Fibroblast of gingiva (primary cell): ENCODE results near the gene CAMTA1.
A peak's percentile ranks its signal among the peaks of the same experiment; 100 is the strongest.
"Not testable (repeated sequence)": the region's sequence is repeated elsewhere in the genome, so short reads cannot be mapped to it uniquely, and the experiment has no call there.

Experiments
- DNase-seq: peaks from one replicate; pipeline ENCODE4 v3.0.0-alpha.2; 2011; ENCODE audit warnings: low read depth

The CAMTA1 gene

DNA sequence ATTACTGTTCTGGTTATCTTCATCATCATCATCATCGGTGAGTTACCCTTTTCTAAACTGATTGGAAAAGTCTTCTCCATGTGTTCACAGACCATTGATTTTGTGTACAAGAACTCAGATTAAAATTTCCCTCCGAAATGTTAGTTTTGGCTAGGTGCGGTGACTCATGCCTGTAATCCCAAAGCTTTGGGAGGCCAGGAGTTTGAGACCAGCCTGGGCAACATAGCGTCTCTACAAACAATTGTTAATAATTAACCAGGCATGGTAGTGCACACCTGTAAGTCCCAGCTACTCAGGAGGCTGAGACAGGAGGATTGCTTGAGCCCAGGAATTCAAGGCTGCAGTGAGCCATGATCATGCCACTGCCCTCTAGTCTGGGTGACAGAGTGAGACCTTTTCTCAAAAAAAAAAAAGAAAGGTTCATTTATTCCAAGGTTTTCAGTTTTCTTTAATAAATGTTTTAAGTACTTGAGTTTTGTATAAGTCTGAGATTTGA is 992.9 kb downstream of the CAMTA1 start:
- no peak for DNase-seq

GRCh38 chr1:7780976-7781375 is 995.7 kb downstream of the CAMTA1 start:
- no peak for DNase-seq

DNA sequence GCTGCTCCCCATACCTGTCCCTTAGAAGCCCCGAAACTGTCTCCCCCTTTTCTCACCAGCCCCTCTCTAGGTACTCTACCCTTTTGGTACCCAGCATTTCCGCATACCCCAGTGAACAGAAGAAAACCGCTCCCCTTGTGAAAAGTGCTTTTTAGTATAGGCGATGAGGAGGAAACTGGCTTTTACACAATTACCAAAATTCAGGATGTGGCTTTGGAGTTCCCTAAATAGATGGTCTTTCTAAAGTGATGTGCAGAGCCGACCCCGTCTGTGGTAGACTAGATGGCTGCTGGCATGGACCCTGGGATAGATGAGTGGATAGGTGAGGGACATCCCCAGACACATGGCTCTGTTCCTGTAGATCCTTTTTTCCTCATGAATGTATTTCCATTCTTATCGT is 996.2 kb downstream of the CAMTA1 start:
- DNase-seq: no peak

DNA sequence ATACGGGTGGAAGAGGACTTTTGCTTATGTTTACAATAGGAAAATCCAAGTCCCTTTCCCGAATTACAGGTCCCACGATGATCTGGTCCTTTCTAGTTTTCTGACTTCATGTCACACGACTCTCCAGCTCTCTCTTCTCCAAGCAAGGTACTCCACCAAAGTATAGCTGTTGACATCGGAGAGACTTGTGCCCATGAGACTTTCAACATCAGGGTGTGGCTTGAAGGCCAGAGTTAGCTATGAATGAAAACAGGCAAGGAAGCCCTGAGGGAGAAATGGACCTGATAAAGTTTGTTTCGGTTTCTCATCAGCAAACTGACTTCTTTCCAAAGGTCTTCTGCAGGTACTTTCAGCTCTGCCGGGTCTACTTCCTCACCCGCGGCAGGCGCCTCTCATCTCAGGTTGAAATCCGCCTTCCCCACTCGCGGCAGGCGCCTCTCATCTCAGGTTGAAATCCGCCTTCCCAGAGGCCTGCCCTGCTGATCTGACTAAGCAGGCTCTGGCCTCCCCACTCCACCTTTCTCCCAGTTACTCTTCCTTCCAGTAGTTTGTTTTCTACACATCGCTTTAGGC is 996.8 kb downstream of the CAMTA1 start:
- no peak for DNase-seq

DNA sequence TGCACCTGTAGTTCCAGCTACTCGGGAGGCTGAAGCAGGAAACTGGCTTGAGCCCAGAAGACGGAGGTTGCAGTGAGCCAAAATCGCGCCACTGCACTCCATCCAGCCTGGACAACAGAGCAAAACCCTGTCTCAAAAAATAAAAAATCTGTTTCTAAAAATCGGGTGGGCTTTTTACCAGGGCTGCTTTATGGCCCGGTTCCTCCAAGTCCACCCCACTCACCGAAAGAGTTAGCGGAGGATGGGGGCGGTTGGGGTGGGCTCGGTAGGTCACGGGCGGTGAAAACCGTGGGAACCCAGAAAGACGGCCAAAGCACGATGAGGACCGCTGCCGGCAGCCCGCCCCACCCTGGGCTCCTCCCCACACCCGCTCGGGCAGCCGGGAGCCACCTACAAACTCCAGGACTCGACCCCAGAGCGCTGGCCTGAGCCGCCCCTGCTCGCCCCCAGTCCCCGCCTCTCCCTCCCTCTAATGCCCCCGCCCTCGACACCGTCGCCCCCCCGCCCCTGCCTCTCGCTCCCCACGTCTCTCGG is 998.0 kb downstream of the CAMTA1 start:
- DNase-seq: peak; percentile 16

DNA sequence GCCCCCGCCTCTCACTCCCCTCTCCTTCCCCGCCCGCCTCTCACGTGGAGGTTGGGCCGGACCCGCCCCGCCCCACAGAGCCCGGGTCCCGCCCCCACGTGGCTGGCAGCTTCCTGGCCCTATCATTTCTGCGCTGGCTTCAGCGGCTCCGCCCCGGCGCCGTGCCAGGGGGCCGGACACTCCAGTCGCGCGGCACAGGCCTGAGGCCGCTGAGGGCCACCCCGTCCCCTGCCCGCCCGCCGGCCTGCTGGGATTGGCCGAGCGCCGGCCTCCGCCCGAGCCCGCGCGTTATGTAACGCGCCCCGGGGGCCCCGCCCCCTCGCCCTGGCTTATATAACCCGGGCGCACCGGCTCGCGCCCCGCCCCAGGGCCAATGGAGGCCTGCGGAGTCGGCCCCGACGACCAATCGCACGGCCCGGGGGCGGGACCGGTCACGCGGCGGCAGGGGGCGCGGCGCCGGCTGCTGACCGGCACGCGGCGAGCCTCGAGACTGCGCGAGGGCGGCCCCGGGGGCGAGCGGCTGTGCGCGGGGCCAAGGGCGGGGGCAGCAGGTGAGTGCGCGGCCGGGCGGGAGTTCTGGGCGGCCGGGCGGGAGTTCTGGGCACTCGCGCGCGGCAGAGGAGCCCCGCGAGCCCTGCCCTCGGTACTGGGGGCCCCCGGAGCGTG is 998.7 kb downstream of the CAMTA1 start, which contains the start of gene PER3:
Gene PER3, plus strand, starts transcription at position 466 of the 666 bp plus-strand sequence. CDS start 587 bp downstream, outside the sequence.
- peak; percentile 94 for DNase-seq

DNA sequence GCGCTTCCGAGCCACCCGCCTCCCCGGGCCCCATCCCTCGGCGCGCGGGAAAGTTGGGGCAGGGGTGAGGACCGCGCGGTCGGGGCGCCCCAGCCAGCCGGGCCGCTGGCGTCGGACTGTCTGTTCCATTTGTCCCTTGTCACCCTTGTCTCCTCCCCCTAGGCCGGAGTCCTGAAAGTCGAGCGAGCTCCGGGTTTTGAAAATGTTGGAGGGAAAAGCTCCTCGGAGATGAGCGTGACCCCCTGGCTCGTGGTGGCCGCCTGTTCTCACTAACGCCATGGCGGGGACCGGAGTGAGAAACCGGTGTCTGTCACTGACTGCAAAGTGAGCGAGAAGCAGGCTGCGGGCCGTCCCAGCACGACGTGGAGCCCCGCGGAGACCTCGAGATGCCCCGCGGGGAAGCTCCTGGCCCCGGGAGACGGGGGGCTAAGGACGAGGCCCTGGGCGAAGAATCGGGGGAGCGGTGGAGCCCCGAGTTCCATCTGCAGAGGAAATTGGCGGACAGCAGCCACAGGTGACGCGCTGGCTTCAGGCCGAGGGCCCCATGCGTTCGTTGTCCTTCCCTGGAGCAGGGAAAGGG is 999.3 kb downstream of the CAMTA1 start:
- no peak for DNase-seq

DNA sequence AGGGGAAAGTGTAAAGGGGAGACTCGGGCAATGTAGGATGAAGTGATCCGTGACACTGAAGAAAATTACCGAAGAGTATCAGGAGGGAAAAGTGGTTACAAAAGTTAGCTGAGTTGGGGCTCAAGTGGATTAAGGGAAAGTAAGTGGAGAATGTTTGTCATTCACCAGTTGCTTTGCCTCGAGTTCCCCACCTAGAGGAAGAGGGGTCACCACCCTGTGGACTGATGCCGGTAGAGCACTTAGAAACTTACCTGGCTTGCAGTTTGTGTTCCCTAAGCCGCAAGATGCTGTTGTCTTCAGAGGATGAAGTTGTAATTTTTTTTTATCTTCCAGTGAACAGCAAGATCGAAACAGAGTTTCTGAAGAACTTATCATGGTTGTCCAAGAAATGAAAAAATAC is 999.9 kb downstream of the CAMTA1 start:
- DNase-seq: no peak

- DNase-seq: no peak
These were observed 1001.5 kb downstream of the CAMTA1 start for GRCh38 chr1:7786795-7787194.

DNA sequence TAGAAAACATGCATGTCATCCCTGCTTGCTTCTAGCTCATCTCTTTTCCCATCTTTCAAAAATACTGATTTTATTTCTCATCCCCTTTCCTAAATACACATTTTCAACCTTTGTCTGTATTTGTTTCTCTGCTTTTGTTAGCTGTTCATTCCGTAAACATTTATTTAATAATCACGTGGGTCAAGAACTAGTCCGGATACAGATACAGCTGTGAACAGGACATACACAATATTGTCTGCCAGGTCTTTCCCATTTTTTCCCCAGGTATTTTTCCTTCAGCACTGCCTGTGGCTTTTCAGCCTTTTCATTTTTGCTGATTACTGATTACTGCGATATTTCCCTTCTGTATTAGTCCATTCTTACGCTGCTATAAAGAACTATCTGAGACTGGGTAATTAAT is 1004.6 kb downstream of the CAMTA1 start:
- no peak for DNase-seq

DNA sequence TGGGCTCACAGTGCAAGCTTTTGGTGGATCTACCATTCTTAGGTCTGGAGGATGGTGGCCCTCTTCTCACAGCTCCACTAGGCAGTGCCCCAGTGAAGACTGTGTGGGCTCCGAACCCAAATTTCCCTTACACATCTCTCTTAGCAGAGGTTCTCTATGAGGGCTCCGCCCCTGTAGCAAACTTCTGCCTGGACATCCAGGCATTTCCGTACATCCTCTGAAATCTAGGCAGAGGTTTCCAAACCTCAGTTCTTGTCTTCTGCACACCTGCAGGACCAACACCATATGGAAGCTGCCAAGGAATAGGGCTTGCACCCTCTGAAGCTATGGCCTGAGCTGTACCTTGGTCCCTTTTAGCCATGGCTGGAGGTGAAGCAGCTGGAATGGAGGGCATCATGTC is 1005.8 kb downstream of the CAMTA1 start:
- DNase-seq: not testable (repeated sequence)

DNA sequence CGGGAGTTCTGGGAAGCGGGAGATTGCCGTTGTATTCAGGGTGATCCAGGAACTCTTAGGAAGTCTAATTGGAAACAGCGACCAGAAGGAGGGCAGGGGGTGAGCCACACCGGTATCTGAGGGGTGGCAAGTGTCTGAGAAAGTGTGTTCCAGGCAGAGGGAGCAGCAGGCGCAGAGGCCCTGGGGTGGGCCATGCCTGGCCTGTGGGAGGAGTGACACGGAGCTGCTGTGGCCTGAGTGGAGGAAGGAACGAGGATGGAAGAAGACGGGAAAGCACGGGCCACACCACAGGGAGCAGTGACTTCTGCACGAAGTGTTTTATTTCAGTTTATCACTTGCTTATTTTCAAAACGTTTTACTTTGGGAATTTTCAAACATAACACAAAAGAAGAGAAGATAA is 1010.2 kb downstream of the CAMTA1 start:
- DNase-seq: no peak

- no peak for DNase-seq
These were observed 1020.2 kb downstream of the CAMTA1 start for GRCh38 chr1:7805460-7805859.

- peak; percentile 47 for DNase-seq
These were observed 1023.1 kb downstream of the CAMTA1 start for GRCh38 chr1:7808253-7808844.

GRCh38 chr1:7809742-7810141 is 1024.5 kb downstream of the CAMTA1 start:
- no peak for DNase-seq

DNA sequence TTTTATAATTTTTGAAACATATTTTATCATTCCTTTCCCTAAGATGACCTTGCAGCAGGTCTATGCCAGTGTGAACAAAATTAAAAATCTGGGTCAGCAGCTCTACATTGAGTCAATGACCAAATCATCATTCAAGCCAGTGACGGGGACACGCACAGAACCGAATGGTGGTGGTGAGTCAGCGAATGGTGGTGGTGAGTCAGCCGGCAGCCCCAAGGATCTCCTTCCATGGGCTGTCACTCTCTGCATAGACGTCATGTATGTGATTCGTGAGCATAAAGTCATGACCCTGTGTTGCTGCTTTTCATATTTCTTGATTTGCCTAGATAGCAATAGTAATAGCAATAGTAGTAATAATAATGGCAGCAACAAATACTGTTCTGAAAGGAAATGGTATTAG is 1025.1 kb downstream of the CAMTA1 start:
- DNase-seq: peak; percentile 78

DNA sequence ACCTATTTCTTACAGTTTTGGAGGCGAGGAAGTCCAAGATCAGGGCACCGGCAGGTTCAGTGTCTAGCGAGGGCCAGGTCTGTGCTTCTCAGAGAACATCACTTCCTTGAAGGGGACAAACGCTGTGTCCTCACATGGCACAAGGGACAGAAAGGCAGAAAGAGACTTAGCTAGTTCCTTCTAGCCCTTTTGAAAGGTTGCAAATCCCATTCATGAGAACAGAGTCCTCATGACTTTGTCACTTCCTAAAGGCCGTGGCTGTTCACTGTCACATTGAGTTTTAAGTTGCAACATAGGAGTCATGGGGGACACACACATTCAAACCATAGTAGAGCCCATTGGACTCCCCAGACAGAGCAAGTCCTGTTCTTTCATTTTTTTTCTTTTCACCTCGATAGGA is 1026.2 kb downstream of the CAMTA1 start:
- DNase-seq: no peak

DNA sequence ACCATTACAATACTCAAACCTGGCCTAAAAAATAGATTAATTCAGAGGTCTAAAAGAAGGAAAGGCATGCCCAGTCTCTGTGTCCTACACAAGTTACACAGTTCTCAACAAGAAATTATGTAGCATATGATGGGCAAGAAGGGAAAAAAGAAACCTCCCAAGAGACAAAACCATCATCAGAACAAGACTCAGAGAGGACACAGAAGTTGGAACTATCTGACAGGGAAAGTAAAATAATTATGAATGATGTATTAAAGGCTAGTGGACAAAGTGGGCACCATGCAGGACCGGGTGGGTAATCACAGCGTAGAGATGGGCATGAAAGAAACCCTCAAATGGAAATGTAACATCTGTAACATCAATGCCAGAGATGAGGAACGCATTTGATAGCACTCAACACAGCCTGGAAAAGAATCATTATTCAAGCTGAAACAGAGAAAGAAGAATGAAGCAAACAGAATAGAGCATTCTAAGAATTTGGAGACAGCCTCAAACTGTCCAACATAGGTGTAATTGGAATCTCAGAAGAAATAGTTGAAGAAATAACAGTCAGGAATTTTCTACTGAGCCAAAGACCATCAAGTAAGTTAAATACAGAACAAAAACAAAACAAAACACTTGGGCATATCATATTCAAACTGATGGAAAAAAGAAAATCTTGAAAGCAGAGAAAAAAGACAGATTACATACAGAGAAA is 1028.6 kb downstream of the CAMTA1 start:
- no peak for DNase-seq
